Limb (tissue), 2 donors: Measurements from ENCODE around the gene SULT2B1.
"Not testable (repeated sequence)": the region's sequence is repeated elsewhere in the genome, so short reads cannot be mapped to it uniquely, and the experiment has no call there.

ENCODE experiments used
- DNase-seq, 2 donors: peaks; one replicate each; pipeline ENCODE4 v3.0.0-alpha.2; 2016; ENCODE audit errors: extremely low spot score in 2 of 2

SULT2B1 gene

DNA sequence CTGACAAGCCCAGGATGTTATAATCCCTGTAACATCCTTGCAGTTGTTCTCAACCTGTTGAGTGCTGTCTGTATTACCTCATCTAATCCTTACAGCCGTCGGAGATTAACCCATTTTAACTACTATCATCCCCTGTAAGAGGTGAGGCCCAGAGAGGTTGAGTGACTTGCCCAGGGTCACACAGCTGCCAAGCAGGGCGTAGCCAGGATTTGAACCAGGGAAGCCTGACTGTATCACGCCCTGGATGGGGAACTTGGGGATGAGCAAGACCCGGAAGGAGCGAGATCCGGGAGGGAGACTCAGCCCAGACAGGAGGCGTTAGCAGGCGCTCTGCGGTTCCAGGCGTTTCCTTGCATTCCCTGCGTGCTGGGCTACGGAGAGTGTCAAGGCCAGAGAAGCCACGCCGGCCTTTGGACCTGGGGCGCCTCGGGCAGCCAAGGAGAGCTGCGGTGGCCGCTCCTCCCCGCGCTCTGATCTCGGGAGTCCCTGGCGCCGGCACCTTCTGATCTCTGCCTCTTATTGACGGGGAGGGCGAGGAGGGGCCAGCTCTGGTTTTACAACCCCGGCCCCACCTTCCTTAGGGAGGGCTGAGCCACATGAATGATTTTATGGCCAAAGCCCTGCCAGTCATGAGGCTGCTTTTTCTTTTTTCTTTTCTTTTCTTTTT is 6.2 kb downstream of the SULT2B1 start:
- no peak for DNase-seq

DNA sequence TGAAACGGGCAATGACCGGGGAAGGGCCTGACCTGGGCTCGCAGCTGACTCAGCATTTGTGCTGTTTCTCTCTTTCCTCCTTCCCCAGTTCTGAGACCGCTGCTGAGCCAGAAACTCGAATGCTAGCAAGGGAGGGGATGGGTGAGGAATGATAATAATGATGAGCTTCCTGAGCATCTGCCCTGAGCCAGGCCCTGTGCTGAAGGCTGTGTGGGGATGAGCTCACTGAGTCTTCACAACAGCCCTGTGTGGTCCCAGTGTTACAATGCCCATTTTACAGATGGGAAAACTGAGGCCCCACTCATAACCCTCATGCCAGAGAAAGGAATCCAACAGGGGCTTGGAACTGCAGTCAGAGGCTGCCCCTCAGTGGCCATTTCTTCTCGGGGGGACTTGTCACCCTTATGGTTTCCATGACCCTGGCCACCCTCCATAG is 8.1 kb downstream of the SULT2B1 start:
- DNase-seq = no peak

DNA sequence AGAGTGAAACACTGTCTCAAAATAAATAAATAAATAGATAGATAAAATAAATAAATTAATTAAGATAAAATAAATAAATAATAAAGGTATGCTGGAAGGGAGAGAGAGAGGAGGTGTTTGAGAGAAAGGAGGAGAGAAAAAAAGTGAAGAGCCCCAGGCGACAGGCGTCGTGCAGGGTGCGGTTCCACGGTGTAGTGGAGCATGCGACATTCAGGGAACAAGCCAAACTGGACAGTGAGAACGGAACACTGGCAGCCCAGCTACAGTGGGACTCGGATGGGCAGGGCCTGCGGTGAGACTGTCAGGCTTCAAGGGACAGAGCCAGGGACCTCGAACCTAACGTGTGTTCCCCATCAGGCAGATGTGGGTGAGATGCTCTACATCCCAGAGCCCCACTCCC is 9.4 kb downstream of the SULT2B1 start:
- DNase-seq = no peak

DNA sequence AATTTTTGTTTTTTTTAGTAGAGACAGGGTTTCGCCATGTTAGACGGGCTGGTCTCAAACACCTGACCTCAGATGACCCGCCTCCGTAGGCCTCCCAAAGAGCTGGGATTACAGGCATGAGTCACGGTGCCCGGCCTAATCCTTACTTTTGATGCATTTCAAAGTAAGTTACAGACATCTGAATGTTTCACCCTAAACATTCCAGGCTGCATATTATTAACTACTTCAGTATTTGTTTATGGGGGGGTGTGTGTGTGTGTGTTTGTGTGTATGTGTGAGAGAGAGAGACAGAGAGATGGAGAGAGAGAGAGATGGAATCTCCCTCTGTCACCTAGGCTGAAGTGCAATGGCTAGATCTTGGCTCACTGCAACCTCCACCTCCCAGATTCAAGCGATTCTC is 13.1 kb downstream of the SULT2B1 start:
- DNase-seq = no peak

DNA sequence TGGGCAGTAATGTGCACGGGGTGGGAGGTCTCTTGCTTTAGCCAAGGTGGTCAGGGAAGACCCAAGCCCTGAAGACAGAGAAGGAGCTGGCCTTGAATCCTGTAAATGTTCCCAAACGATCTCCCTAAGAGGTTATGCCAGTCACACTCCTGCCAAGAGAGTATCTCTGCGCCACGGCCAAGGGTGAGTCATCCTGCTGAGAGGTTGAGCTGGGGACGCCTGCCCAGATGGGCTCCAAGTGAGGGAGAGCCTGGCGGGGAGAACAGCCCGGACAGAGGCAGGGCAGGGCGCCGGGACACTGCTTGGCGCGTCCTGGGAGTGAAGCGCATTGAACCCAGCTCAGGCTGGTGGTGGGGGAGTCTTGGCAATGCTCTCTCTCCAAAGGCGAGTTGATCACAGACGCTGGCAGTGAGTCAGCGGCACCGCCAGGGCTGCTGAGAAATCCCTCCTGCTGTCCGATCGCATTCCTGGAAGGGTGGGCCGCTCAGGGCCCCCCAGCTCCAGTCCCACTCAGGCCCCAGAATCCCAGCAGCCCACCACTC is 16.4 kb downstream of the SULT2B1 start:
- DNase-seq = peak in 1 of 2 donors; percentile 33

DNA sequence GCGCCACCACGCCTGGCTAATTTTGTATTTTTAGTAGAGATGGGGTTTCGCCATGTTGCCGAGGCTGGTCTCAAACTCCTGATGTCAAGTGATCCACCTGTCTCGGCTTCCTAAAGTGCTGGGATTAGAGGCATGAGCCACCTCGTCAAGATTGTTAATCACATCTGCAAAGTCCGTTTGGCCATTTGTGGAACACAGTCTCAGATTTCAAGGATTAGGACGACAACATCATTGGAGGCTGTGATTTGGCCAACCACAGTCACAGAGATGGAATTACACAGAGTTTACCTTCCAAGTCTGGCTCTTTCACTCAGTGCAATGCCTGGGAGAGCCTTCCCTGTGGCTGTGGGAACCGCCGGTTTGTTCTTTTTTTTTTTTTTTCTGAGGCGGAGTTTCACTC is 17.8 kb downstream of the SULT2B1 start:
- no peak for DNase-seq

DNA sequence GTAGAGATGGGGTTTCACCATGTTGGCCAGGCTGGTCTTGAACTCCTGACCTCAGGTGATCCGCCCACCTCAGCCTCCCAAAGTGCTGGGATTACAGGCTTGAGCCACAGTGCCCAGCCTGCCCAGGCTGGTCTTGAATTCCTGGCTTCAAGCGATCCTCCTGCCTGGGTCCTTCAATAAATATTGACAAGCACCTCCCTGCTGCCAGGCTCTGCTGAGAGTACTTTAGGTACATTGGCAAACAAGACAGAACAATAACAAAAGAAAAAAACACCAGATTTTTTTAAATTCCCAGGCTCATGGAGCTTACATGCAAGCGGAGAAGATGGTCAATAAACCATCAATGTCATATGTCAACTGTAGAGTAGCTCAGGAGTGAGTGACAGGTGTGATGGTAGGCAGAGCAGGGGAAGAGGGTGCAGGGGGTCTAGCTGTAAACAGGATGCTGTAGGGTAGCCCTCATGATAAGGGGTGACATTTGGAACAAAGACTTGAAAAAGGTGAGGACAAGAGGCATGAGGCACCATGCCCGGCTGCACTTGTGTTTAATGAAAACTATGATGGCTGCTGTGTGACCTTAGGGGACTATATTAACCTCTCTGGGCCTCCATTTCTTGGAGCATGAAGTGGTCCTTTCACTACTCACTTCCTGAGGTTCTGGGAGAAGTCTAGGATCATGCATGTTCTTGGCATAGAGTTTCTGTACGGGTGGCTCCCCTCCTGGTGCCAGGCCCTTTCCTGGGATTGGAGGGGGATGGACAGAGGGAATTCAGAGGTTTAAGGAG is 19.6 kb downstream of the SULT2B1 start:
- DNase-seq = no peak

DNA sequence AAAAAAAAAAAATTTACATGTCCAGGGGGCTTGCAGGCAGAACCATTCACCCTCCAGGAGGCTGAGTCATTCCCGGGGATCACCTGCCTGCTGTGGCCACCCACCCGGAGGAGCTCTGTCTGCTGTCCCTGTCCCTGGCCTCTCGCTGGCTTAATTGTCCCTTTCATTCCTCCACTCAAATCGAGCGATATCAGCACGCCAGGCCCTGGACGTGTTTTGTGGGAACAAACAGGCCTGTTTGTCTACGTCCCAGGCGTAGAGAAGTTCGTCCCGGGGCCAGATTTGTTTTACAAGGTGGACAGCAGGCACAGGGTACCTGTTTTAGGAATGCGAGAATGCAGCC is 21.2 kb downstream of the SULT2B1 start:
- no peak for DNase-seq

DNA sequence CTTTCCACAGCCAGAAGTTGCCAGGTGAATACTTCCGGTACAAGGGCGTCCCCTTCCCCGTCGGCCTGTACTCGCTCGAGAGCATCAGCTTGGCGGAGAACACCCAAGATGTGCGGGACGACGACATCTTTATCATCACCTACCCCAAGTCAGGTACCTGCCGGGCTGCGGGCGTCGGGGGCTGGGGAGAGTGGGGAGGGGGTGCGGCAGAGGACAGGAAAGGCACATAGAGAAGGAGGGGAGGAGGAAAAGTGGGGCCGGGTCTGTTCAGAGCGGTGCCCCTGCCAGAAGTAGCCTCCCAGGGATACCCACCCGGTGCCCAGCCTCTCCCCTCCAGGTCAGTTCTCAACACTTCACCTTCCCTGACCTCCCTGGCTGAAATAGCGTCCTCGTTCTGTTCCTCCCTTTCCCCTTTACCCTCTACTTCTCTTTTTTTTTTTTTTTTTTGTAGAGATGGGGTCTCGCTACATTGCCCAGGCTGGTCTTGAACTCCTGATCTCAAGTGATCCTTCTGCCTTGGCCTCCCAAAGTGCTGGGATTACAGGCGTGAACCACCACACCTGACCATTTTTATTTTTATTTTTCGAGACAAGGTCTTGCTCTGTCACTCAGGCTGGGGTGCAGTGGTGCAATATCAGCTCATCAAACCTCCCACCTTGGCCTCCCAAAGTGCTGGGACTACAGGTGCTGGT is 24.1 kb downstream of the SULT2B1 start:
- no peak for DNase-seq

DNA sequence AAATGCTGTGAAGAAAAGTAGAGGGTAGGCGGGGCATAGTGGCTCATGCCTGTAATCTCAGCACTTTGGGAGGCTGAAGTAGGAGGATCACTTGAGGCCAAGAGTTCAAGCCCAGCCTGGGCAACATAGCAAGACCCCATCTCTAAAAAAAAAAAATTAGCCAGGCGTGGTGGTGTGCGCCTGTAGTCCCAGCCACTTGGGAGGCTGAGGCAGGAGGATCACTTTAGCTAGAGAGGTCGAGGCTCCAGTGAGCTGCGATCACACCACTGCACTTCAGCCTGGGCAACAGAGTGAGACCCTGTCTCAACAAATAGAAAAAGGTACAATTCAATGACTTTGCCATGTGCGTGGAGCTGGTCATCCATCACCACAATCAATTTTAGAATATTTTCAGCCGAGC is 25.9 kb downstream of the SULT2B1 start:
- DNase-seq = not testable (repeated sequence)

DNA sequence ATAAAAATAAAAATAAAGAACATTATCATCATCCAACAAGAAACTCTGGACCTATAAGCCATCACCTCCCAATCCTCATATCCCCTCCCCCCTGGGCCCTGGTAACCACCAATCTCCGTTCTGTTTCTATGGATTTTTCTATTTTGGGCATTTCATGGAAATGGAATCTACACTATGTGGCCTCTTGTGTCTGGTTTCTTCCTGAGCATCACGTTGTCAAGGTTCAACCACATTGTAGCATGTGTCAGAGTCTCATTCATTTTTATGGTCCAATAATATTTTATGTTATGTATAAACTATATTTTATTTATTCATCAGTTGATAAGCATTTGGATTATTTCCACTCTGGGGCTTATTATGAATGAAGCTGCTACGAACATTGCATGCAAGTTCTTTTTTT is 26.9 kb downstream of the SULT2B1 start:
- DNase-seq = no peak

DNA sequence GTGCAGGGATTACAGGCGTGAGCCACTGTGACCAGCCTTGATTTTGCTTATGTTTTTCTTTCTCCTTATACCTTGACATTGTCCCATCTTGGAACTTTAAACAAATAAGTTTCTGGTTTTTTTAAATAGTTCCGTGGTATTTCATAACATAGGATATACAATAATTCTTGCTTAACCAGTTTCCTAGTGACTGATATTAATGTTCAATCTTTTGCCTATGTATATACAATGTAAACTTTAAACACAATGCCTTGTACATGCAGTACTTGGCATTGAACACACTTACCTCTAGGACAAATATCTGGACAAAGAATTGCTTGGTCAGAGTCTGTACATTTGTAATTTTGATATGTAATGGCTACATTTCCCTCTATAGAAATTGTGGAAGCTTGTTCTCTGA is 30.2 kb downstream of the SULT2B1 start:
- DNase-seq = no peak

DNA sequence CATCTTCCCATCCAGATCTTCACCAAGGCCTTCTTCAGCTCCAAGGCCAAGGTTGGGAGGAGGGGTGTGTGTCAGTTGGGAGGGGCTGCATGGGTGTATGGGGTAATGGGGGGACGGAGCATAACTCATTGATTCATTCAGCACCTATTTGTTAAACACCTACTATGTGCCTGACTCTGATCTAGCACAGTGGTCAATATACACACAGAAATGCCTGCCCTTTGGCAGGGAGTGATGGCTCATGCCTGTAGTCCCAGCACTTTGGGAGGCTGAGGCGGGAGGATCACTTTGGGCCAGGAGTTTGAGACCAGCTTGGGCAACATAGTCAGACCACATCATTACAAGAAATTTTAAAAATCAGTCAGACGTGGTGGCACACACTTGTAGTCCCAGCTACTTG is 35.4 kb downstream of the SULT2B1 start:
- DNase-seq = no peak

DNA sequence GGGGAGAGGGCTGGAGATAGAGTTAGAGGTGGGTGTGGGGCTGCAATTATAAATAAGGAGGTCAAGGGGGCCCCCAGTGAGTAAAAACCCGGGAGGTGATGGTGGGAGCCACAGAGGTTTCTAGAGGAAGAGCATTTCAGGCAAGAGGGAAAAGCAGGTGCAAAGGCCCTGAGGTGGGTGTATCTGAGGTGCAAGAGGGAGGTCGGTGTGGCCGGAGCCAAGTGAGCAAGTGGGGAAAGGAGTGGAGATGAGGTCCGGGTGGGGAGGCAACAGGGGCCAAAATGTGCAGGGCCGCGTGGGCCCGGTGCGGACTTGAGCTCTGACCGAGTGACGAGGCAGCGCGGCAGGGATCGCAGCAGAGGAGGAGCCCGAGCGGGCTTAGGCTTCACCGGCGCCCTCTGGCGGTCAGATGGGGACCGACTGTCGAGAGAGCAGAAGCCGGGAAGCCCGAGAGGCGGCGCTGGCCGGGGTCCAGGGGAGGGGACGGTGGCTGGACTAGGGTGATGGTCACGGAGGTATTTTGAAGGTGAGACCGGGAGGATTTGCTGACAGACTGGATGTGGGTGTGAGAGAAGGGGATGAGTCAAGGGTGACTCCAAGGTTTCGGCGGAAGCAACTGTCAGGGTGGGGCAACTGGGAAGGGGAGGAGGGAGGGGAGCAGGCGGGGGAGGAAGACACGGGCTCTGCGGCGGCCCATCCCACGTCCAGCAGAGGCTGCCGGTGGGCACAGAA is 36.9 kb downstream of the SULT2B1 start:
- peak; percentile 73 to 89 for DNase-seq

DNA sequence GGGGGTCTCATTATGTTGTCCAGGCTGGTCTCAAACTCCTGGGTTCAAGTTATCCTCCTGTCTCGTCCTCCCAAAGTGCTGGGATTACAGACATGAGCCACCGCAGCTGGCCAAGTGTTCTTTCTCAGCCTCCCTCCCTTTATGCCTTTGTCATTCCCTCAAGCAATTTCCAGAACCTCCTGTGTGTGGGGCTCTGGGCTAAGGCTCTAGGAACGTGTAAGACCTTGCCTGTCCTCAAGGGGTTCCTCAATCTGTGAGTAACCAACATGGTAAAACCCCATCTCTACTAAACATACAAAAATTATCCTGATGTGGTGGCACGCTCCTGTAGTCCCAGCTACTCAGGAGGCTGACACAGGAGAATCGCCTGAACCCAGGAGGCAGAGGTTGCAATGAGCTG is 39.0 kb downstream of the SULT2B1 start:
- DNase-seq = no peak

DNA sequence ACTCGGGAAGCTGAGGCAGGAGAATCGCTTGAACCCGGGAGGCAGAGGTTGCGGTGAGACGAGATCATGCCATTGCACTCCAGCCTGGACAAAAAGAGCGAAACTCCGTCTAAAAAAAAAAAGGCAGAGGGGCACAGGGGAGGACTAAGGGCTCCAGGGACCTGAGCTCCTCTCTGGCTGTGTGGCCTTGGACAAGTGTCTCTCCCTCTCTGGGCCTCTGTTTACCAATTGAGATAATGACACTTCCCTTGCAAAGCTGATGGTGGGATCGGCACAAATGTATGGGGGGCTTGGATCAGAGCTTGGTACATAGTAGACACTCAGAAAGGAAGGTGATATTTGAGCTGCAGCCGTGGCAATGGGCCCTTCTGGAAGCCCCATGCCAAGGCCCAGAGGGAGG is 43.2 kb downstream of the SULT2B1 start:
- DNase-seq = no peak

DNA sequence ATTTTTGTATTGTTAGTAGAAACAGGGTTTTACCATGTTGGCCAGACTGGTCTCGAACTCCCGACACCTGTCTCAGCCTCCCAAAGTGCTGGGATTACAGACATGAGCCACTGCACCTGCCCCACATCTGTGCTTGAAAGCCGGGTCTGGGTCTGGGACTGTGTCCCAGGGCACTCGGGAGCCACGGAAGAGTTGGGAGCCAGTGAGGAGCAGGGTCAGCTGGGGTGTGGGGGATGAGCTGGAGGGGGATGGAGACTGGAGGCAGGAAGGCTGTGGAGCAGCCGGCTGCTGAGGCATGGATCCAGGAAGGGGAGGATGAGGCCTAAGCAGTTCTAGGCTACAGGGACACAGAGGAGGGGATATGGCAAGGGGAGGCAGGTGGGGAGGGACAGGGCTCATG is 43.9 kb downstream of the SULT2B1 start:
- DNase-seq = no peak

DNA sequence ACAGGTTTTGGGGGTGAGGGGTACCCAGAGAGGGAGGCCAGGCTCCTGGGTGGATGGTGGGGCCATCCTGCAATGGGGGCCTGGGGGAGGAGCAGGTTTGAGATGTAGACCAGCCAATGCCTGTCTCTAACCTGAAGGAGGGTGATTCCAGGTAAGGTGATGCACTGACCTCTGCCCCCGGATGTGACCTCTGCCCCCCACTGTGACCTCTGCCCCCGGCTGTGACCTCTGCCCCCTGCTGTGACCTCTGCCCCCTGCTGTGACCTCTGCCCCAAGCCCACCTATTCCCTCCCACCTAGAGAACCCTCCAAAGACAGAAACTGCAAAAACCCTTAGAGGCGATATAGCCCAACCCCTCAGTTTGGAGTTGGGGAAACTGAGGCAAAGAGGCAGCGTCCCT is 44.3 kb downstream of the SULT2B1 start:
- no peak for DNase-seq

DNA sequence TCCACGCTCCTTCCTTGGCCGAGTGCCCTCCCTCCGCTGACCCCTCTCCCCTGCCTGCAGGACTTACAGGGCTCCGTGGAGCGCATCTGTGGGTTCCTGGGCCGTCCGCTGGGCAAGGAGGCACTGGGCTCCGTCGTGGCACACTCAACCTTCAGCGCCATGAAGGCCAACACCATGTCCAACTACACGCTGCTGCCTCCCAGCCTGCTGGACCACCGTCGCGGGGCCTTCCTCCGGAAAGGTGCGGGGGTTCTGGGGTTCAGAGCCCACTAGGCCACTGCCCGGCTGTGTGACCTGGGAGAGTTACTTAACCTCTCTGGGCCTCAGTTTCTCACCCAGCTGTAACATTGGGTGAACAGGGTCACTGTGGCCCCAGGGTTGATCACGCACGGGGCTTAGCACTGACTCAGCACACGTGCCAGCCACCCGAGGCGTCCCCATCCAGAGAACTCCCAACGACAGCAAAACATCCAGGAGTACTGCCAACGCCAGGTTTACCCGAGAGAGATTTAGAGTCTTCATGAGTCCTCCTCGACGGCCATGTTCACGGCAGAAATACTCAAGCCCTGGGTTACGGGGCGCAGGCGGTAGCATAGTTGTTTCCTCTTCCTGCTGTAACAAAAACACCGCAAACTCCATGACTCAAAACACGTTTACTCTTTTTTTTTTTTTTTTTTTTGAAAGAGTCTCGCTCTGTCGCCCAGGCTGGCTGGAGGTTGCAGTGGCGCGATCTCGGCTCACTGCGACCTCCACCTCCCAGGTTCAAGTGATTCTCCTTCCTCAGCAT is 44.9 kb downstream of the SULT2B1 start:
- no peak for DNase-seq

DNA sequence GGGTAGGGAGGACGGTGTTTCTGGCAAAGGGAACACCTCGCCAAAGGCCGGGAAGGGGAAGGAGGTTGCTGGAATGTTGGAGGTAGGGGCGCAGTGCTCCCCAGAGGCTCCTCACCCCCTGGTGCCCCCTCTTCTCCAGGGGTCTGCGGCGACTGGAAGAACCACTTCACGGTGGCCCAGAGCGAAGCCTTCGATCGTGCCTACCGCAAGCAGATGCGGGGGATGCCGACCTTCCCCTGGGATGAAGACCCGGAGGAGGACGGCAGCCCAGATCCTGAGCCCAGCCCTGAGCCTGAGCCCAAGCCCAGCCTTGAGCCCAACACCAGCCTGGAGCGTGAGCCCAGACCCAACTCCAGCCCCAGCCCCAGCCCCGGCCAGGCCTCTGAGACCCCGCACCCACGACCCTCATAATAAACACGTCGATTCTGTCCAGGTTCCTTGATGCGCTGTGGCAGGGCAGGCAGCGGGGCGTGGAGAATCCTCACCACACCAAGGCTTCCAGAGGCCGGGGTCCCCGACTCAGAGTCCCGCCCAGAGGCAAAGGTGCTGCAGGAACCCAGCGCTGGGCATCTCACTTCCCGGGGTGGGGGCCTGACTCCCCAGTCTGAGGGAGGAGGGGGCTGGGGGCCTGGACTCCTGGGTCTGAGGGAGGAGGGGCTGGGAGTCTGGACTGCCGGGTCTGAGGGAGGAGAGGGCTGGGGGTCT is 47.2 kb downstream of the SULT2B1 start:
- DNase-seq = no peak
